ENCODE data around the gene GPC5.
"Not testable (repeated sequence)": the region's sequence is repeated elsewhere in the genome, so short reads cannot be mapped to it uniquely, and the experiment has no call there.

Gene GPC5

GRCh38 chr13:91368101-91368500 is 30.3 kb upstream of the GPC5 start:
- no peak overlapping the region for H3K4me3 ChIP-seq (ENCODE audit: low read length)
- DNase-seq (ENCODE audit: low read depth, low spot score), result no peak

GRCh38 chr13:91368676-91369440 is 29.6 kb upstream of the GPC5 start:
- DNase-seq (ENCODE audit: low read depth, low spot score), result no peak
- no peak overlapping the region for H3K4me3 ChIP-seq (ENCODE audit: low read length)

- DNase-seq (ENCODE audit: low read depth, low spot score), result no peak
- no peak overlapping the region for H3K4me3 ChIP-seq (ENCODE audit: low read length)
Measured at GRCh38 chr13:91369441-91369831, 29.0 kb upstream of the GPC5 start.

- H3K4me3 ChIP-seq (ENCODE audit: low read length), result no peak overlapping the region
- DNase-seq (ENCODE audit: low read depth, low spot score), result no peak
Measured at GRCh38 chr13:91370501-91370900, 27.9 kb upstream of the GPC5 start.

- no peak for DNase-seq (ENCODE audit: low read depth, low spot score)
- no peak overlapping the region for H3K4me3 ChIP-seq (ENCODE audit: low read length)
Measured at GRCh38 chr13:91372911-91373310, 25.5 kb upstream of the GPC5 start.

GRCh38 chr13:91375116-91375729 is 23.2 kb upstream of the GPC5 start:
- no peak for DNase-seq (ENCODE audit: low read depth, low spot score)
- H3K4me3 ChIP-seq (ENCODE audit: low read length), result no peak overlapping the region

- H3K4me3 ChIP-seq (ENCODE audit: low read length), result no peak overlapping the region
- no peak for DNase-seq (ENCODE audit: low read depth, low spot score)
Measured at GRCh38 chr13:91381371-91381770, 17.1 kb upstream of the GPC5 start.

GRCh38 chr13:91383836-91384235 is 14.6 kb upstream of the GPC5 start:
- H3K4me3 ChIP-seq (ENCODE audit: low read length), result no peak overlapping the region
- no peak for DNase-seq (ENCODE audit: low read depth, low spot score)

- no peak overlapping the region for H3K4me3 ChIP-seq (ENCODE audit: low read length)
- DNase-seq (ENCODE audit: low read depth, low spot score), result no peak
Measured at GRCh38 chr13:91384896-91385295, 13.5 kb upstream of the GPC5 start.

GRCh38 chr13:91389186-91389585 is 9.2 kb upstream of the GPC5 start:
- no peak overlapping the region for H3K4me3 ChIP-seq (ENCODE audit: low read length)
- DNase-seq (ENCODE audit: low read depth, low spot score), result no peak

GRCh38 chr13:91397595-91397994 is 826 bp upstream of the GPC5 start:
- no peak overlapping the region for H3K4me3 ChIP-seq (ENCODE audit: low read length)
- no peak for DNase-seq (ENCODE audit: low read depth, low spot score)

GRCh38 chr13:91399189-91400062 is 1.0 kb downstream of the GPC5 start:
- no peak overlapping the region for H3K4me3 ChIP-seq (ENCODE audit: low read length)
- no peak for DNase-seq (ENCODE audit: low read depth, low spot score)

GRCh38 chr13:91400063-91400399 is 1.6 kb downstream of the GPC5 start:
- DNase-seq (ENCODE audit: low read depth, low spot score), result no peak
- no peak overlapping the region for H3K4me3 ChIP-seq (ENCODE audit: low read length)

GRCh38 chr13:91400671-91401070 is 2.2 kb downstream of the GPC5 start:
- H3K4me3 ChIP-seq (ENCODE audit: low read length), result no peak overlapping the region
- no peak for DNase-seq (ENCODE audit: low read depth, low spot score)

GRCh38 chr13:91401920-91402319 is 3.5 kb downstream of the GPC5 start:
- DNase-seq (ENCODE audit: low read depth, low spot score), result no peak

GRCh38 chr13:91405240-91405639 is 6.8 kb downstream of the GPC5 start:
- H3K4me3 ChIP-seq (ENCODE audit: low read length), result no peak overlapping the region
- no peak for DNase-seq (ENCODE audit: low read depth, low spot score)

More at GRCh38 chr13:91401920-91402319, 3.5 kb downstream of the GPC5 start:
- no peak overlapping the region for H3K4me3 ChIP-seq (ENCODE audit: low read length)

- DNase-seq (ENCODE audit: low read depth, low spot score), result peak; percentile 41
- no peak overlapping the region for H3K4me3 ChIP-seq (ENCODE audit: low read length)
Measured at GRCh38 chr13:91406619-91407018, 8.2 kb downstream of the GPC5 start.

- no peak for DNase-seq (ENCODE audit: low read depth, low spot score)
- H3K4me3 ChIP-seq (ENCODE audit: low read length), result no peak overlapping the region
Measured at GRCh38 chr13:91408971-91409370, 10.6 kb downstream of the GPC5 start.

- not testable (repeated sequence) for H3K4me3 ChIP-seq (ENCODE audit: low read length); DNase-seq (ENCODE audit: low read depth, low spot score)
Measured at GRCh38 chr13:91416579-91416978, 18.2 kb downstream of the GPC5 start.

GRCh38 chr13:91417660-91418325 is 19.4 kb downstream of the GPC5 start:
- DNase-seq (ENCODE audit: low read depth, low spot score), result no peak

More at GRCh38 chr13:91417660-91418325, 19.4 kb downstream of the GPC5 start:
- no peak overlapping the region for H3K4me3 ChIP-seq (ENCODE audit: low read length)
